ENCODE data around the gene RTN4. TPM values are rescaled to one million over a fixed set of nuclear protein-coding genes. Genes with fewer than 3 reads are reported as not detected.

The RTN4 gene
- total RNA-seq, 4 donors from 2014 or later = 216 to 304 (median 228) TPM

- H3K27me3 ChIP-seq = no peaks in the 10 kb centered on the region
- H3K36me3 ChIP-seq = no peaks in the 10 kb centered on the region
- H3K4me3 ChIP-seq = no peak overlapping the region
- no peak for ATAC-seq
- H3K4me1 ChIP-seq = peaks cover 10 to 72% (median 14%) of the 10 kb centered on the region in 3 donors
- WGBS, 2 donors (ENCODE audit: low coverage in 1 of 2) = 73 to 92% methylated on average over 4 to 5 of the region's 5 CpGs
- no peak overlapping the region for H3K27ac ChIP-seq
- TF ChIP-seq, protein P1, sequence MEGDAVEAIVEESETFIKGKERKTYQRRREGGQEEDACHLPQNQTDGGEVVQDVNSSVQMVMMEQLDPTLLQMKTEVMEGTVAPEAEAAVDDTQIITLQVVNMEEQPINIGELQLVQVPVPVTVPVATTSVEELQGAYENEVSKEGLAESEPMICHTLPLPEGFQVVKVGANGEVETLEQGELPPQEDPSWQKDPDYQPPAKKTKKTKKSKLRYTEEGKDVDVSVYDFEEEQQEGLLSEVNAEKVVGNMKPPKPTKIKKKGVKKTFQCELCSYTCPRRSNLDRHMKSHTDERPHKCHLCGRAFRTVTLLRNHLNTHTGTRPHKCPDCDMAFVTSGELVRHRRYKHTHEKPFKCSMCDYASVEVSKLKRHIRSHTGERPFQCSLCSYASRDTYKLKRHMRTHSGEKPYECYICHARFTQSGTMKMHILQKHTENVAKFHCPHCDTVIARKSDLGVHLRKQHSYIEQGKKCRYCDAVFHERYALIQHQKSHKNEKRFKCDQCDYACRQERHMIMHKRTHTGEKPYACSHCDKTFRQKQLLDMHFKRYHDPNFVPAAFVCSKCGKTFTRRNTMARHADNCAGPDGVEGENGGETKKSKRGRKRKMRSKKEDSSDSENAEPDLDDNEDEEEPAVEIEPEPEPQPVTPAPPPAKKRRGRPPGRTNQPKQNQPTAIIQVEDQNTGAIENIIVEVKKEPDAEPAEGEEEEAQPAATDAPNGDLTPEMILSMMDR (IDR thresholded peaks at IDR 0.05) = no peak
- TF ChIP-seq POLR2A (IDR thresholded peaks at IDR 0.05) (no peak), EP300 (IDR thresholded peaks at IDR 0.05) (no peak), POLR2AphosphoS5 (IDR thresholded peaks at IDR 0.05) (no peak)
- no peaks in the 10 kb centered on the region for H3K9me3 ChIP-seq
Measured at GRCh38 chr2:55033076-55033742, 17.0 kb downstream of the RTN4 start.

DNA sequence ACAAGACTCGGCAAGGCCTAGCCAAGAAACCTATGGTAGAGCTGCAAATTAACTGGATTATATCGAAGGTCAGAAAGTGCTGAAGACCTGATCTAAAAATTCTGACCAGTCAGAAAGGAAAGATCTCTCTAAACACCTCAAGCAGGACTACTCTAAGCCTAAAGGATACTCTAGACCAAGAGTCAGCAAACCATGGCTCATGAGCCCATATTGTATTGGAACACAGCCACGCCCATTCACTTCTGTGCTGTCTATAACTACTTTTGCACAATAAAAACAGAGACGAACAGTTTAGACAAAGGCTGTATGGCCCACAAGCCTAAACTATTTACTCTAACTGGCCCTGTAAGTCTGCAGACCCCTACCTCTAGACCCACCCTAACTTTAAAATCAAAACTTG is 18.7 kb downstream of the RTN4 start:
- WGBS, 2 donors (ENCODE audit: low coverage in 1 of 2) = 81 to 100% methylated on average over 2 to 4 of the region's 4 CpGs
- no peak for TF ChIP-seq EP300 (IDR thresholded peaks at IDR 0.05)
- no peaks in the 10 kb centered on the region for H3K9me3 ChIP-seq
- H3K27ac ChIP-seq = no peak overlapping the region
- ATAC-seq = no peak
- no peak overlapping the region for H3K4me3 ChIP-seq
- H3K36me3 ChIP-seq = no peaks in the 10 kb centered on the region
- H3K4me1 ChIP-seq = peaks cover 24 to 85% (median 25%) of the 10 kb centered on the region in 3 donors
- no peaks in the 10 kb centered on the region for H3K27me3 ChIP-seq

GRCh38 chr2:55030766-55031165 is 19.5 kb downstream of the RTN4 start:
- Histone ChIP-seq H3K36me3 (no peaks in the 10 kb centered on the region), H3K9me3 (no peaks in the 10 kb centered on the region), H3K4me3 (no peak overlapping the region), H3K27me3 (no peaks in the 10 kb centered on the region), H3K4me1 (peaks cover 30 to 92% (median 31%) of the 10 kb centered on the region in 3 donors), H3K27ac (no peak overlapping the region)
- TF ChIP-seq POLR2AphosphoS5 (IDR thresholded peaks at IDR 0.05) (no peak), POLR2A (IDR thresholded peaks at IDR 0.05) (no peak), EP300 (IDR thresholded peaks at IDR 0.05) (no peak)
- TF ChIP-seq, protein P1 (IDR thresholded peaks at IDR 0.05) = no peak
- ATAC-seq = no peak
- WGBS, 2 donors (ENCODE audit: low coverage in 1 of 2) = 69 to 76% methylated on average over 3 of the region's 3 CpGs

GRCh38 chr2:55029098-55029497 is 21.2 kb downstream of the RTN4 start:
- WGBS, 2 donors (ENCODE audit: low coverage in 1 of 2) = 91 to 100% methylated on average over 1 of the region's 1 CpG
- Histone ChIP-seq H3K4me1 (peaks cover 31 to 100% (median 39%) of the 10 kb centered on the region in 3 donors), H3K27ac (no peak overlapping the region), H3K27me3 (no peaks in the 10 kb centered on the region), H3K9me3 (no peaks in the 10 kb centered on the region), H3K36me3 (no peaks in the 10 kb centered on the region), H3K4me3 (no peak overlapping the region)
- no peak for ATAC-seq
- TF ChIP-seq POLR2A (IDR thresholded peaks at IDR 0.05) (no peak), EP300 (IDR thresholded peaks at IDR 0.05) (no peak), POLR2AphosphoS5 (IDR thresholded peaks at IDR 0.05) (no peak)
- TF ChIP-seq, protein P1 (IDR thresholded peaks at IDR 0.05) = no peak

DNA sequence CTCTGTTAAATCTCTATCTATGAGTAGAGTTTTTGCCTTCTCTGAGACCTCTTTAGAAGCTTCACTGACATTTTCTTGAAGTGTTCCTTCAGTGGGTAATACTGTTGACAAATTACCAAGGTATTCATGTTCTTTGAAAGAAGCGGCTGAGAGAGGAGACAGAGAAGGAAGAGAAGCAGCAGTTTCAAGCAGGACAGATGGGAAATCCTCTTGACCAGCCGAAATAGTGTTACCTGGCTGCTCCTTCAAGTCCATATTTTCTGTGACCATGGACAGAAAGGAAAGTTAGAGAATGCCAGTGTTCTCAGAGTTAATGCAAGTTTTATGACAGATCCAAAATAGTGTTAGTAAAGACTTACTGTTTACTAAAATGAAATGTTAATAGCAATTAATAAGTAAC is 23.0 kb downstream of the RTN4 start:
- no peak for ATAC-seq
- peaks cover 32 to 100% (median 38%) of the 10 kb centered on the region in 3 donors for H3K4me1 ChIP-seq
- no peak overlapping the region for H3K4me3 ChIP-seq
- no peak overlapping the region for H3K27ac ChIP-seq
- no peaks in the 10 kb centered on the region for H3K9me3 ChIP-seq
- H3K27me3 ChIP-seq = no peaks in the 10 kb centered on the region
- TF ChIP-seq POLR2AphosphoS5 (IDR thresholded peaks at IDR 0.05) (no peak), EP300 (IDR thresholded peaks at IDR 0.05) (no peak), POLR2A (IDR thresholded peaks at IDR 0.05) (no peak)
- TF ChIP-seq, protein P1 (IDR thresholded peaks at IDR 0.05) = no peak
- 51 to 67% methylated on average over 1 to 2 of the region's 2 CpGs for WGBS, 2 donors (ENCODE audit: low coverage in 1 of 2)
- H3K36me3 ChIP-seq = no peaks in the 10 kb centered on the region

Data from gastroesophageal sphincter (tissue), 4 donors.